DND-41 (cell line): ENCODE measurements around the gene CDK2AP2.

Source experiments
- ATAC-seq: fragments of 200-7000 bp; cut with Tn5 transposase; 3 replicates; pipeline ENCODE4 v1.9.1; 2021; ENCODE audit warnings: low read depth; ENCODE audit not compliant: insufficient read depth
- DNase-seq: peaks from one replicate; pipeline ENCODE4 v3.0.0-alpha.2; 2020
- H2AFZ ChIP-seq: 2 replicates; pipeline ENCODE4 v1.6.0; 2012; ENCODE audit warnings: low read depth, low read length
- H3K27ac ChIP-seq: 2 replicates; pipeline ENCODE4 v1.5.1; 2012; ENCODE audit warnings: low read length, inconsistent platforms
- H3K27me3 ChIP-seq: fragments of 200-600 bp; sonication (generic); 2 replicates; pipeline ENCODE4 v1.6.0; 2012; ENCODE audit warnings: low read length, mild to moderate bottlenecking, inconsistent platforms; ENCODE audit not compliant: insufficient read depth, poor library complexity
- H3K36me3 ChIP-seq: 2 replicates; pipeline ENCODE4 v1.5.1; 2012; ENCODE audit warnings: low read length, inconsistent platforms; ENCODE audit not compliant: insufficient read depth
- H3K4me1 ChIP-seq: 2 replicates; pipeline ENCODE4 v1.5.1; 2012; ENCODE audit warnings: mild to moderate bottlenecking, low read length; ENCODE audit not compliant: insufficient read depth
- H3K4me2 ChIP-seq: 2 replicates; pipeline ENCODE4 v1.6.0; 2012; ENCODE audit warnings: mild to moderate bottlenecking, moderate library complexity, low read length, inconsistent platforms; ENCODE audit not compliant: insufficient read depth
- H3K4me3 ChIP-seq, 2 experiments: fragments of 200-600 bp in 1 of 2; shearing (Covaris generic) in 1 of 2; 2 replicates each; pipeline ENCODE4 v1.5.1; 2012 to 2016; ENCODE audit warnings: inconsistent platforms in 2 of 2, low read length in 2 of 2, mild to moderate bottlenecking in 2 of 2, low read depth in 1 of 2, moderate library complexity in 1 of 2
- H3K79me2 ChIP-seq: 2 replicates; pipeline ENCODE4 v1.6.0; 2012; ENCODE audit warnings: low read length, inconsistent platforms; ENCODE audit not compliant: insufficient read depth
- H3K9ac ChIP-seq: 2 replicates; pipeline ENCODE4 v1.6.0; 2012; ENCODE audit warnings: low read depth, mild to moderate bottlenecking, inconsistent platforms, low read length, moderate library complexity
- H3K9me3 ChIP-seq: 2 replicates; pipeline ENCODE4 v1.5.1; 2012; ENCODE audit warnings: low read length, moderate library complexity, mild to moderate bottlenecking, inconsistent platforms; ENCODE audit not compliant: insufficient read depth, severe bottlenecking
- H4K20me1 ChIP-seq: 2 replicates; pipeline ENCODE4 v1.6.0; 2012; ENCODE audit warnings: low read length; ENCODE audit not compliant: insufficient read depth
- EZH2 ChIP-seq: IDR thresholded peaks from 3 replicates; pipeline ENCODE4 v1.6.1; 2012; ENCODE audit warnings: borderline replicate concordance, low read depth, mild to moderate bottlenecking, moderate library complexity, low read length, inconsistent platforms; ENCODE audit not compliant: severe bottlenecking
- TF ChIP-seq, protein P1 (sequence below): IDR thresholded peaks from 2 replicates; pipeline ENCODE4 v1.5.1; 2012; ENCODE audit warnings: borderline replicate concordance, low read length, moderate library complexity, mild to moderate bottlenecking; ENCODE audit not compliant: poor library complexity, severe bottlenecking; ENCODE audit errors: extremely low read depth

Gene CDK2AP2

DNA sequence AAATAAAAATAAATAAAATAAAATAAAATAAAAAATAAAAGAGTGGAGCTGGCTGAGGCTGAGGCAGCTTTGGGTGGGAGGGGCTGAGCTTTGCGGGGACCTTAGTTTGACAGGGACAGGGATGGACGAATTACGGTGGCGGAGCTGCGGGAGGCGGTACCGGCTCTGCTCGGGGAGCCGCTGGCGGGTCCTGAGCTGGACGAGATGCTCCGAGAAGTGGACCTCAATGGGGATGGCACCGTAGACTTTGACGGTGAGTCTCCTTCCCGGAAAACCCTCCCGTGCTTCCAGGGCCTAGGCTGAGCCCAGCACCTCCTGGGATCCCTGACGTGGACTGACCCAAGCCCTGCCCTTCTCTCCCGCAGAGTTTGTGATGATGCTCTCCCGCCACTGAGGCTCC lies 49.7 kb downstream of the CDK2AP2 start:
- Histone ChIP-seq H3K79me2 (no peaks in the 10 kb centered on the region), H3K9ac (no peak overlapping the region), H3K4me2 (no peak overlapping the region), H3K4me1 (no peaks in the 10 kb centered on the region), H4K20me1 (no peaks in the 10 kb centered on the region), H3K27me3 (no peaks in the 10 kb centered on the region), H3K9me3 (no peaks in the 10 kb centered on the region), H2AFZ (no peak overlapping the region), H3K27ac (no peak overlapping the region), H3K4me3 (no peak overlapping the region), H3K36me3 (no peaks in the 10 kb centered on the region)
- no peak for TF ChIP-seq EZH2
- TF ChIP-seq, protein P1, sequence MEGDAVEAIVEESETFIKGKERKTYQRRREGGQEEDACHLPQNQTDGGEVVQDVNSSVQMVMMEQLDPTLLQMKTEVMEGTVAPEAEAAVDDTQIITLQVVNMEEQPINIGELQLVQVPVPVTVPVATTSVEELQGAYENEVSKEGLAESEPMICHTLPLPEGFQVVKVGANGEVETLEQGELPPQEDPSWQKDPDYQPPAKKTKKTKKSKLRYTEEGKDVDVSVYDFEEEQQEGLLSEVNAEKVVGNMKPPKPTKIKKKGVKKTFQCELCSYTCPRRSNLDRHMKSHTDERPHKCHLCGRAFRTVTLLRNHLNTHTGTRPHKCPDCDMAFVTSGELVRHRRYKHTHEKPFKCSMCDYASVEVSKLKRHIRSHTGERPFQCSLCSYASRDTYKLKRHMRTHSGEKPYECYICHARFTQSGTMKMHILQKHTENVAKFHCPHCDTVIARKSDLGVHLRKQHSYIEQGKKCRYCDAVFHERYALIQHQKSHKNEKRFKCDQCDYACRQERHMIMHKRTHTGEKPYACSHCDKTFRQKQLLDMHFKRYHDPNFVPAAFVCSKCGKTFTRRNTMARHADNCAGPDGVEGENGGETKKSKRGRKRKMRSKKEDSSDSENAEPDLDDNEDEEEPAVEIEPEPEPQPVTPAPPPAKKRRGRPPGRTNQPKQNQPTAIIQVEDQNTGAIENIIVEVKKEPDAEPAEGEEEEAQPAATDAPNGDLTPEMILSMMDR: no peak
- no peak for ATAC-seq
- no peak for DNase-seq

DNA sequence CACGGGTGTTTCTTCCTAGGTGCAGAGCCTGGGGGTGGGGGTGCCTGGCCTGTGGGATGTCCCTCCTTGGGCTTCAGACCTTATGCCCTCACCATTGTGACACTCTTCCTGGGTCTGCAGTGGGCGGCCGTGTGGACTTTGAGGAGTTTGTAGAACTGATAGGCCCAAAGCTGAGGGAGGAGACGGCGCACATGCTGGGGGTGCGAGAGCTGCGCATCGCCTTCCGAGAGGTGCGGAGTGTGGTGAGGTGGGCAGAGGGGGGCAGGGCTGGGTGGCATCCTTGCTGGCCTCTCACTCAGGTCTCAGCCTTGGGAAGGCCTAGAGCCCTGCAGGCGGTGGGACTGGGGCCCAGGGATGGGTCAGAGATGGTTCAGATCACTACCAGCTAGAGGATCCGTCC lies 50.5 kb downstream of the CDK2AP2 start:
- no peaks in the 10 kb centered on the region for H3K36me3 ChIP-seq
- ATAC-seq (no peak), DNase-seq (no peak)
- H3K79me2 ChIP-seq: no peaks in the 10 kb centered on the region
- no peak overlapping the region for H2AFZ ChIP-seq
- no peak overlapping the region for H3K9ac ChIP-seq
- no peak overlapping the region for H3K4me2 ChIP-seq
- TF ChIP-seq, protein P1: no peak
- no peak for TF ChIP-seq EZH2
- no peaks in the 10 kb centered on the region for H3K4me1 ChIP-seq
- H4K20me1 ChIP-seq: no peaks in the 10 kb centered on the region
- H3K4me3 ChIP-seq: no peak overlapping the region
- H3K9me3 ChIP-seq: no peaks in the 10 kb centered on the region
- no peaks in the 10 kb centered on the region for H3K27me3 ChIP-seq
- H3K27ac ChIP-seq: no peak overlapping the region
